GM12891 (cell line): ENCODE measurements around the gene ZIC2.
"Not testable (repeated sequence)": the region's sequence is repeated elsewhere in the genome, so short reads cannot be mapped to it uniquely, and the experiment has no call there.

ENCODE experiments used
- DNase-seq: peaks from one replicate; pipeline ENCODE4 v3.0.0; 2011; ENCODE audit warnings: low spot score; ENCODE audit not compliant: insufficient read length
- FAIRE-seq: peaks from 2 replicates; lab custom pipeline; 2011; peaks lifted over from hg19 to GRCh38; lab: Jason Lieb, UNC
- PAX5 ChIP-seq: IDR thresholded peaks from 2 replicates; pipeline ENCODE4 v1.6.1; 2011; ENCODE audit warnings: low read length, moderate library complexity, mild to moderate bottlenecking; ENCODE audit not compliant: insufficient read depth, severe bottlenecking
- POLR2A ChIP-seq: IDR thresholded peaks from 2 replicates; pipeline ENCODE4 v1.6.1; 2011; ENCODE audit warnings: low read depth, low read length, control low read depth
- POLR2AphosphoS5 ChIP-seq: IDR thresholded peaks from 2 replicates; pipeline ENCODE4 v1.6.1; 2011; ENCODE audit warnings: low read depth, low read length, control low read depth
- POU2F2 ChIP-seq: IDR thresholded peaks from 2 replicates; pipeline ENCODE4 v1.6.1; 2011; ENCODE audit warnings: low read depth, mild to moderate bottlenecking, control low read depth, low read length, moderate library complexity
- SPI1 ChIP-seq: IDR thresholded peaks from 2 replicates; pipeline ENCODE4 v1.6.1; 2011; ENCODE audit warnings: low read depth, low read length, control low read depth
- TAF1 ChIP-seq: IDR thresholded peaks from 2 replicates; pipeline ENCODE4 v1.6.1; 2011; ENCODE audit warnings: low read depth, low read length, control low read depth

Gene ZIC2

DNA sequence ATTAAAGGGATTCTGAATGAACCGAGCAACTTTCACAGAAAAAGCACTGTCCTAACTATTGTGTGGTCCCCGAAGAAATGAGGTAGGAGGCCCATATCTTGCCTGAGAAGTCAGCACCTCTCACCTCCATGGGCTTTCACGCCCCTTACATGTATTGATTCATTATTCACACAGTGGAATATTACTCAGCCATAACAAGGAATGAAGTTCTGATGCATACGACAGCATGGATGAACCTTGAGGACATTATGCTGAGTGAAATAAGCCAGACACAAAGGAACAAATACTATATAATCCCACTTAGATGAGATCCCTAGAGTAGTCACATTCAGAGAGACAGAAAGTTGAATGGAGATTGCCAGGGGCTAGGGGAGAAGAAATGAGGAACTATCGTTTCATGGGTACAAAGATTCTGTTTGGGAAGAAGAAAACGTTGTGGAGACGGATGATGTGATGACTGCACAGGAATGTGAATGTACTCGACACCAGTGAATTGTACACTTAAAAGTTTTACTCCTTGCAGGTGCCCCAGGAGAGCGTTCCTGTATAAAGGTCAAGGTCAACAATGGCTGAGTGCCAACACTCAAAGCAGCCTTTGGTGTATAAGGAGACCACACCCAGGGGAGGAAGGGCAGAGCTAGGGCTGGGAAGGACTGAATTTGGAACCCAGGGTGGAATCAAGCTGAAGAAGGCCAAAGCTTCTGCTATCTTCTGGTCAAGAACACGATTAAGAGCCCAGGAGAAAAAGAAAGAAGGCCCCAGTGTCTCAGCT lies 32.5 kb upstream of the ZIC2 start:
- TF ChIP-seq SPI1, result no peak
- no peak for TF ChIP-seq PAX5
- TF ChIP-seq POU2F2, result no peak
- TF ChIP-seq POLR2AphosphoS5, result no peak
- TF ChIP-seq POLR2A, result no peak
- TF ChIP-seq TAF1, result no peak
- DNase-seq (no peak), FAIRE-seq (no peak)

DNA sequence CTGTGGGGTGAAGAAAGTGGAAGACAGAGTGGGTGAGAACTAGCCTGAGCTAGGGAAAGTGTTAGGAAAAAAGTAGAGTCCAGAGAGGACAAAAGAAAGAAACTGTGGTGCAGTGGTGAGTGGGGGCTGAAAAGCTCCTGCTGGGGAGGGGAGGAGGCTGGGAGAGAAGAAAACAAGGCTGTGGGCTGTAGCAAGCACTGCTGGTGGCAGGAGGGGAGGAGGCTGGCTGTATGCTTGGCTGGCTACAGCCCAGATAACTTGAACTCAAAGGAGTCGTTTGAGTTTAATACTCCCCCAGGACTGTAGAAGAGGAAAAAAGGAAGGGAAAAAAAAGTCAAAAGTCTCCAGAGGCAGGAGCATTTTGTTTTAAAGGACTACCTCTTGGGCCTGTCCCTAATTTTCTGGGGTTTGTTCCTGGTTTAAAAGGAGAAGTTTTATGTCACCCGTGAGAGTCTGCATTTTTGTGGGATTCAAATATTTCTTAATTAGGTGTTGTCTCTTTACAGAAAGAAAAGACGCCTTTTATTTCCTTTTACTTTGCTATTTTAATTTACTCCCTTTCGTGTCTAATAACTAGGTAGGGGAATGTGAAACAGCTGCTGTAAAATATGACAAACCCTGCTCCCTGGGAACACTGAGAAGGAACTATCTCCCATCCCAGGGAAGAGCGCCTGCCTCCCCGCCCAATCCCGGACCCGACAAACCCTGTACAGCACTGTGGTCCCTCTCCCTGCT lies 31.7 kb upstream of the ZIC2 start:
- DNase-seq (no peak), FAIRE-seq (no peak)
- no peak for TF ChIP-seq SPI1
- TF ChIP-seq TAF1, result no peak
- TF ChIP-seq PAX5, result no peak
- TF ChIP-seq POLR2A, result no peak
- no peak for TF ChIP-seq POU2F2
- no peak for TF ChIP-seq POLR2AphosphoS5

DNA sequence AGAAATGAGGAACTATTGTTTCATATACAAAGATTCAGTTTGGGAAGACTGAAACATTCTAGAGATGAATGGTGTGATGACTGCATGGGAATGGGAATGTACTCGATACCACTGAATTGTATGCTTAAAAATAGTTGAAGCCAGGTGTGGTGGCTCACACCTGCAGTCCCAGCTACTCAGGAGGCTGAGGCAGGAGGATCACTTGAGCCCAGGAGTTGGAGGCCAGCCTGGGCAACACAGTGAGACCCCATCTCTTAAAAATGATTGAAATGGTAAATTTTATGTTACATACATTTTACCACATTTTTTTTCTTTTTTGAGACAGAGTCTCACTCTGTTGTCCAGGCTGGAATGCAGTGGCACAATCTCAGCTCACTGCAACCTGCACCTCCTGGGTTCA lies 29.9 kb upstream of the ZIC2 start:
- not testable (repeated sequence) for DNase-seq, FAIRE-seq

DNA sequence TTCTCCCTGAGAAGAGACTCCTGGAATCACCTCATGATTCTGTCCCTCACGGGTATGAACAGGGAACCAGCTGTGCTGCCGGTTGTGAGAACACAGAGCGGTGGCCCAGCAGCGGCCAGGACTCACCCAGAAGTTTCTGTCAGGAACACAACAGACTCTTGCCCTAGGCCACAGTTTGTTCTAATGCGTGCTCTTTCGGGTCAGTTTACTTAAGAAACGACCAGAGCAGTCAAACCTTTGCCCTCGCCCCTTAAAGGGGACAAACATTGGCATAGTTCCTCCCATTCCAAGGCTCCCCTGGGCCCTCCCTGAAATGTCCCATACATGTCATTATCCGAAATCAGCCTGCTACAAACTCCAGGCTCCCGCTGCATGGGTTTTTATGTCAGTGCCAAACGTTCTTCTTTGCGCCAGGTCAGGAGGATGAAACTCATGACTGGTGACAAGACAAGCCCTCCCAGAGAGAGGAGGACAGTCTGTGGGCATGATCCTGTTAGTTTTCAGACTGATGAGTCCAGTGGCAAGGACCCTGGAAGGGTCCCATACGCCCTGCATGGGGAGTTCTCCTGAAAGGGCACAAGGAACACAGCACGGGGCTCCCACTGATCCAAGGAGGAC lies 28.3 kb upstream of the ZIC2 start:
- no peak for FAIRE-seq
- TF ChIP-seq POU2F2 (no peak), PAX5 (no peak), TAF1 (no peak), SPI1 (no peak), POLR2A (no peak), POLR2AphosphoS5 (no peak)

DNA sequence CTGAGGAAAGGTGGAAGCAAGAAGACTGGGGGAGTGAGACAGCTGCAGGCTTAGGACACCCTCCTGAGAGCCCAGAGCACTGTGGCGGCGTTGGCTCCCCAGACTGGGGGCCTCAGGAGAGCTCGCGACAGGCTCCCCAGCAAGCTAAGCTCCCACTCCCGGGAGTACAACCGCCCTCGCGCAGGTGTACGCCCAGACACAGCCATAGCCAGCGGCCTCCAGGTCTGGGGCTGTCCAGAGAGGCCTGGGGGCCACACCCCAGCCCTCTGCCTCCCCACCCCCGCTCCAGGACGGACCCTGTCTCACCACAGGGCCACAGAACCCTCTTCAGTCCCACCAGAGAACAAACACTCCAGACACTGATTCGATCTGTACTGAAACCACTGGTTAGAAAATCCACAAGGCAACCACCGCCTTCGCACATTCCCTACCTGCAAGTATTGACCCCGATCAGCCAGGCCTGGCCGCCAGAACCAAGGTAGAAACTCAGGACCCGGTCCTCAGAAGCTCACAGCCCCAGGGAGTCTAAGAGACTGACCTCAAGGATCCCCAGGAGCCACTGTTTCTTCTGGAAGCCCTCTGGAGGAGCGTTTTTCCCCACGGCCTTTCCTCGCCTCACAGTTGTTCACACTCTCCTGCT lies 26.4 kb upstream of the ZIC2 start:
- TF ChIP-seq POLR2AphosphoS5 (no peak), PAX5 (no peak), SPI1 (no peak), POU2F2 (no peak), TAF1 (no peak), POLR2A (no peak)
- DNase-seq (no peak), FAIRE-seq (no peak)

More for the DNA sequence above, 28.3 kb upstream of the ZIC2 start:
- no peak for DNase-seq

DNA sequence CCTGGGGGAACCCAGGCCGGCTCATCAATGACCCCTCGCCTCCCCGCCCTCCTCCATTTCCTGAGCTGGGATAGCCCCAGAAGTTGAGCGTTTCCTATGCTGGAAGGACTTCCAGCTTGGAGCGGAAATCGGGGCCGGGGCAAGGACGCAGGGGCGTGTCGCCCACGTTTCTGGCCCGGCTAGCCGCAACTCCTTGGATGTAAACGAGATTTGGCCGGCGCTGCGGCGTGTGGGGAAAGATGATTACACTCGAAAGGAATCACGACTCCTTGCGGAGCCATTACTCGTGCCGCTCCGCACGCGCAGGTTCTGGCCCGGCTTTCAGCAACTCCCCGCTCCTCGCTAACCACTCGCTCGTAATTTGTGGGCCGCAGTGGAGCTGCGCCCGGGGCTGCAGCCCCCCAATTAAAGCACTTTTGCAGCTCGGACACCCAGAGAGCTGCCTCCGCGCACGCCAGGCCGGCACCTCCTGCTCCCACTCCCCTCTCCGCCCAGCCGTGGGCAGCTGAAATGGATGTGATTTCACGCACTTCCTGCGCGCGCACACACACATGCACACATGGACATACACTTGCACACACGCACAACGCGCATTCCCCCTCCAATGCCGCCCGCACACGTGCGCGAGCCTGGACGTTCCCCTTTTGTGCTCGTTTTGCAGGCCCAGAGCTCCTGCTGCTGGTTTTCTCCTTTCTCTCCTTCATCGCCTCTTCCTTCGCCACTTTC lies 25.7 kb upstream of the ZIC2 start:
- FAIRE-seq, result no peak
- no peak for DNase-seq
- TF ChIP-seq TAF1 (no peak), PAX5 (no peak), POLR2A (no peak), POU2F2 (no peak), POLR2AphosphoS5 (no peak), SPI1 (no peak)

DNA sequence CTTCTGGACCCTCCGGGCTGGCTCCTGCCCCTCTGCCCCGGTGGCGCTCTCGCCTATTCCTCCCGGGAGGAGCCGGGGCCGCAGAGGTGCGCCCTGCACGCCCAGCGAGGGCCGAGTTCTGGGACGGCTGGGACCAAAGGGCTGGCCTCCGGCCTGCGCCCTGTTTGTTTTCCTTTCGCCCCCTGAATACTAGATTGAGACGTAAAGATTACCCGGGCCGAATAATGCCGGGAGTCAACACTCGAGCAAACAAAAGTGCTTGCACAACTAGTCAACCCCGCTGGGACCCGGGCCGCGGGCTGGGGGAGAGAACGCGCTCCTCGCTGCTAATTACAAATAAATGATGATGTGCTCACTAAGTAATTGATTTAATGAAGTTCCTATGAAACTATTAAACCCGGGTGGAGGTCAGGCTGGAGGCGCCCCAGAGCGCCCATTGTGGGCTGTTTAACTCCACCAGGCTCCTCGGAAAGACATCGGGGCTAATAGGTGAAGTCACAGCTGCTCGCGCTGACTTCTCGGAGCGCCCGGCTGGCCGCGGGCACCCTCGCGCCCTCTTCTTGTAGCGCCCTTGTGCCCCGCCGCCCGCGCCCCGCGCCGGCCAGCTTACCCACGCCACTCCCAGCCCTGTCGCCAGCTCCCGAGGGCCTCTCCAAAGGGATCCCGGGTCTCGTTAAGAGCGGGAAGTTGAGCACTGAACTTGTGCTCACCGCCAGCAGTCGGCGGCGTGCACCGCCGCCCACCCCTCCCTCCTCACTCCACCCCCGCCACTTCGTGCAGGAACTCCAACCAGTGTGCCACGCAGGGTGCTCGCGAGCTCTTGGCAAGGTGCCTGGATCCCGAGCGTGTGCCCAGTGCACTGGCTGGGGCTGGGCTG lies 24.9 kb upstream of the ZIC2 start:
- DNase-seq (no peak), FAIRE-seq (no peak)
- TF ChIP-seq PAX5, result no peak

DNA sequence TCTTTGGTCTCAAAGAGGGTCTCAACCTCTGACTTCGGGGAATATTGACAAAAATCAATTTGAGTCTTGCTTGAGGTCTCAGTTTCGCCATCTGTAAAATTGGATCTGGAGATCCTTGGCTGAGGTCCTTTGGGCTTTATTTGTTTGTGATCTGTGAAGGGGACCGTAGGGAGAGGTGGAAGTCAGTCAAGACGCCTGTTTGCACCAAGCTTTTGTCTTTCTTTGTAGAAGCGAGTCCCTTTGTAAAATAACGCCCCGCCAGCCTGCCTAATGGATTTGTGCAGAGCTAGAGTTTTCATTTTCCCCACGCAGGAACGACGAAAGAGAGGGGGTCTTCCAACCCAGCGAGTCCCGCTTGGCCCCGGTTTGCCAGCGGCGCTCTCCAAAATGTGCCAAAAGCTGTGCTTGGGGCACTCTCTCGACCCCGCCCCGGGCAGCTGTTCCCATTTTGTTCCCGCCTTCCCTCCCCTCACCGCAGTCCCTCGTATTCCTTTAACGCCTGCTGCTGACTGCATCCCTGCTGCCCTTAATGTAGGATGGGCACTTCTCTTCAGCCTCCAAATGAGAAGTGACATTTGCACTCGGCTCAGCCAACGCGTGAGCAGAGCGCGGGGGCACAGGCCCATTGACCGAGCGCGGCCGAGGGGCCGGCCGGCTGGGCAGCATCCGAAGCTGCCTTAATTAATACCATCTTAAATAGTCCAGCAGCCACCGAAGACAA lies 23.0 kb upstream of the ZIC2 start:
- FAIRE-seq (no peak), DNase-seq (no peak)
- no peak for TF ChIP-seq SPI1
- TF ChIP-seq POLR2A, result no peak
- TF ChIP-seq POU2F2, result no peak
- no peak for TF ChIP-seq TAF1
- no peak for TF ChIP-seq PAX5
- TF ChIP-seq POLR2AphosphoS5, result no peak

DNA sequence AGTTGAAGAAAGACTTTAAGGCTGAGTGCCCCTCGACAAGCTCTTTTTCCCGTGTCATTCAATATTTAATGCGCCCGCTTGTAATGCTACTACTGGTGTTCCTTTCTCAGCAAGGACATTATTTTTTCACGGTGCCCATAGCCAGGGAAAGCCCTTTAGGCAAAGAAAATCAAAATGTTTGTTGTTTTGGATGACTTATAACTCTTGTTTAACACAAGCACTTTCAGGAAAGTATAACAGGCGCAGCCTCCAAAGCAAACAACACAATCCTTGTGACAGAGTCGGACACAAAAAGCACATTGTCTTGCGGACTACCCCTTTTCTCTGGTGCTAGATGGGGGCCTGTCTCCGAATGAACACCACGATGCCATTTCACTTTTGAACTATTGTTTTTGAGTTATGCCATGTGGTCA lies 22.5 kb upstream of the ZIC2 start:
- TF ChIP-seq POU2F2 (no peak), PAX5 (no peak), POLR2AphosphoS5 (no peak), TAF1 (no peak)
- DNase-seq (no peak), FAIRE-seq (no peak)
